Subcutaneous abdominal adipose tissue (tissue), 5 donors: ENCODE results near the gene SH3BP5L.

Source experiments
- H3K27ac ChIP-seq: one replicate; pipeline ENCODE4 v1.7.0; 2013; ENCODE audit warnings: low read depth, mild to moderate bottlenecking, inconsistent platforms, low read length, moderate library complexity
- H3K27me3 ChIP-seq, 5 donors: one replicate each; pipeline ENCODE4 v1.7.0; 2013; ENCODE audit warnings: low read length in 5 of 5, inconsistent platforms in 1 of 5; ENCODE audit not compliant: control insufficient read depth in 5 of 5, insufficient read depth in 4 of 5
- H3K36me3 ChIP-seq, 5 donors: one replicate each; pipeline ENCODE4 v1.7.0; 2013; ENCODE audit warnings: low read length in 5 of 5; ENCODE audit not compliant: control insufficient read depth in 5 of 5, insufficient read depth in 5 of 5
- H3K4me1 ChIP-seq, 5 donors: one replicate each; pipeline ENCODE4 v1.7.0; 2013; ENCODE audit warnings: low read length in 5 of 5, mild to moderate bottlenecking in 3 of 5, moderate library complexity in 1 of 5; ENCODE audit not compliant: control insufficient read depth in 5 of 5, insufficient read depth in 5 of 5
- H3K4me3 ChIP-seq, 5 donors: one replicate each; pipeline ENCODE4 v1.7.0; 2013; ENCODE audit warnings: low read length in 5 of 5, low read depth in 1 of 5
- H3K9ac ChIP-seq, 5 donors: one replicate each; pipeline ENCODE4 v1.7.0; 2013; ENCODE audit warnings: low read length in 5 of 5, mild to moderate bottlenecking in 4 of 5, moderate library complexity in 3 of 5
- H3K9me3 ChIP-seq, 5 donors: one replicate each; pipeline ENCODE4 v1.7.0; 2013; ENCODE audit warnings: low read length in 5 of 5; ENCODE audit not compliant: control insufficient read depth in 5 of 5
- donor health status: healthy.
- donor health status: healthy.
- donor health status: healthy.
- donor health status: healthy.
- donor health status: healthy.

SH3BP5L gene

DNA sequence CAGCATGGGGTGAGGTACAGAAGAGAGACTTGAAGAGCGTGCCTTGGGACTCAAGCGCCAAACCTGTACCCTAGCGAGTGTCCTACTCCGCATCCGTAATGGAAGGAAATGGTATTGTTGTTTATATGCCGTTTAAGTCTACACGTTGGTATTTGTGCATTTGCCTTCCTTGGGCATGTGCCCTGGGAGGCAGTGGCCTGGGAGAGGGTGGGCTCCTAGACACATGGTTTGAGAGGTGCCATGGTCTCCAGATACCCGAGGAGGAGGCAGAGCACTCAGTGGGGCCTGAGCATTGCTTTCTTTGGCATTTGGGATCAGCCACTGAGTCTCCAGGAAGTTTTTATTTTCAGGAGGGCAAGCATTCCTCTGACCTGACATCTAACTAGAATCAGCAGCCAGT, 18.8 kb upstream of the SH3BP5L start:
- no peaks in the 10 kb centered on the region for H3K27me3 ChIP-seq
- H3K9ac ChIP-seq: peak overlapping the region in 1 of 5 donors; percentile 5
- no peaks in the 10 kb centered on the region for H3K9me3 ChIP-seq
- no peak overlapping the region for H3K27ac ChIP-seq
- H3K36me3 ChIP-seq: peaks cover 0 to 58% (median 52%) of the 10 kb centered on the region in 5 donors
- H3K4me1 ChIP-seq: peaks cover 0 to 21% (median 14%) of the 10 kb centered on the region in 5 donors
- no peak overlapping the region for H3K4me3 ChIP-seq

DNA sequence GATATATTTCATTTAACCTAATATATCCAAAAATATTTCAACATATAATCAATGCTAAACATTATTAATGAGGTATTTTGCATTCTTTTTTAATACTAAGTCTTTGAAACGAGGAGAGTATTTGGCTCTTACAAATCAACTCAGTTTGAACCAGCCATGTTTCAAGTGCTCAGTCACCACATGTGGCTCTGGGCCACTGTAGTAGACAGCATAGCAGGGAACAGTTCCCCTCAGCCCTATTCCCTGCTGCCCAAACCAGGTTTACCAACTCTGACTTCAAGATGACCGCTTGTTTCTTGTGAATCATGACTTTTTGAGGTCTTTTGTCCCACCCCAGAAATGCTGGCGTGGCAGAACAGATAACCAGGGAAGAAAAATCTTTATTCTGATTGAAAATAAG, 18.0 kb upstream of the SH3BP5L start:
- no peaks in the 10 kb centered on the region for H3K27me3 ChIP-seq
- no peak overlapping the region for H3K4me3 ChIP-seq
- no peak overlapping the region for H3K27ac ChIP-seq
- H3K36me3 ChIP-seq: peaks cover 0 to 50% (median 45%) of the 10 kb centered on the region in 5 donors
- H3K9ac ChIP-seq: no peak overlapping the region
- peaks cover 0 to 30% (median 21%) of the 10 kb centered on the region in 5 donors for H3K4me1 ChIP-seq
- H3K9me3 ChIP-seq: no peaks in the 10 kb centered on the region

DNA sequence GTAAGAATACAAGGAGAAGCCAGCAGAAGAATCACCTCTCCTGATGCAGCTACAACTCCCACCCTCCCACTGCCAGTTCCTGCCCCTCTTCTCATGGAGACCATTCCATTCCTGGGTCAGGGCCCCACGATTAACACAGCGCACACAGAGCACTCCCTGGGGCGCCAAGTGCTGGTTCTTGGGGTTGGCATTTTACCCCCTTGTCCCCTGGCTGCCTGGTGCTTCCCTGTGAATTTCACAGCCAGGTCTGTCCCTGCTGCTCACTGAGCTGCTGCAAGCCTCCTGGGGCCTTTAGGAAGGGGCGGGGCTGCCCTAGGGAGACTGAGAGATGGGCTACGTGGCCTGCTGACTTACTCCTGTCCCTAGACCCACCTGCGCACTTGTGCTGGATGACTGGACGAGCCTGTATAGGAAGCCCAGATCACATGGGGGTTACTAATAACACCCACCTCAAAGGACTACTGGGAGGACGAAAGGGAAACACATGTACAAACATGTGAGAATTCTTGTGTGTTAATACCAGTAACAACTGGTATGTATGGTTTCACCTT, 17.1 kb upstream of the SH3BP5L start:
- H3K27me3 ChIP-seq: no peaks in the 10 kb centered on the region
- H3K9ac ChIP-seq: no peak overlapping the region
- no peak overlapping the region for H3K4me3 ChIP-seq
- no peaks in the 10 kb centered on the region for H3K9me3 ChIP-seq
- H3K27ac ChIP-seq: no peak overlapping the region
- peaks cover 0 to 30% (median 21%) of the 10 kb centered on the region in 5 donors for H3K4me1 ChIP-seq
- H3K36me3 ChIP-seq: peaks cover 0 to 41% (median 37%) of the 10 kb centered on the region in 5 donors

DNA sequence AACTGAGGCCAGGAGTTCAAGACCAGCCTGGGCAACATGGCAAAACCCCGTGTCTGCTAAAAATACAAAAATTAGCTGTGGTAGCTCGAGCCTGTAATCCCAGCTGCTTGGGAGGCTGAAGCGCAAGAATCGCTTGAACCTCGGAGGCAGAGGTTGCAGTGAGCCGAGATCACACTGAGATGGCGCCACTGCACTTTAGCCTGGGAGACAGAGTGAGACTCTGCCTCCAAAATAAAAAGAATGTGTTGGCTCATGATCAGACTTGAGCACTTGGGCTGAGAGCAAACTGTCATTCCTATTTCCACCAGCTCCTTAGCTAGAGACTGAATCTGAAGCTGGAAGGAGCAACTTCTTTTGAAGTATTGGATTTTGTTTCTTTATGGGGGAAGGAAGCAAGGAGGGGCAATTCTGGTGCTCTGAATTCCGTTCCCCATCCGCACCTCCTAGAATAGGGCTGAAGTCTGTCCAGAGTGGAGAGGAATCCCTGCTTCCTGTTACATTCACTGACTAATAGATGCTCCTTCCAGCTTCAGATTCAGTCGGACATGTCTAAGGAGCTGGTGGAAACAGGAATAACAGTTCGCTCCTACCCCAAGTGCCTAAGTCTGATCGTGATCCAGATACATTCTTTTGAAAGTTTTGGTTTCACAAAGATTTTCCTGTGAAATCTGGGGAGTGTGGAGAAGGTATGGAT, 16.1 kb upstream of the SH3BP5L start:
- H3K36me3 ChIP-seq: peaks cover 0 to 33% (median 26%) of the 10 kb centered on the region in 5 donors
- peaks cover 2 to 40% (median 29%) of the 10 kb centered on the region in 5 donors for H3K4me1 ChIP-seq
- H3K4me3 ChIP-seq: peak overlapping the region in 1 of 5 donors; percentile 24
- H3K9ac ChIP-seq: peak overlapping the region in 2 of 5 donors; percentile 6 to 38
- no peaks in the 10 kb centered on the region for H3K27me3 ChIP-seq
- H3K9me3 ChIP-seq: no peaks in the 10 kb centered on the region
- peak overlapping the region; percentile 33 for H3K27ac ChIP-seq

DNA sequence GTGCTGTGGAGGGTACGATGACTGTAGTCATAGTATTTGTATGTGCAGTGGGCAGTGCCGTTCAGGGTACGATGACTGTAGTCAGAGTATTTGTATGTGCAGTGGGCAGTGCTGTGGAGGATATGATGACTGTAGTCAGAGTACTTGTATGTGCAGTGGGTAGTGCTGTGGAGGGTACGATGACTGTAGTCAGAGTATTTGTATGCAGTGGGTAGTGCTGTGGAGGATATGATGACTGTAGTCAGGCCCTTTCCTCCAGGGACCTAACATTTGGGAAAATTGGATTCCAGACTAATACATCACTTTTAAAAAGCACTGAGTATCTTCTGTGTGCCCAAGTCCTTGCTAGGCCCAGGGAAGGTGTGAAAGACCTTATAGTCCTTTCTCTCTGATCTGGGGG, 15.2 kb upstream of the SH3BP5L start:
- Histone ChIP-seq H3K27me3 (no peaks in the 10 kb centered on the region), H3K4me1 (peaks cover 2 to 40% (median 29%) of the 10 kb centered on the region in 5 donors), H3K9ac (no peak overlapping the region), H3K4me3 (no peak overlapping the region), H3K27ac (no peak overlapping the region), H3K36me3 (peaks cover 0 to 24% (median 17%) of the 10 kb centered on the region in 5 donors), H3K9me3 (no peaks in the 10 kb centered on the region)

DNA sequence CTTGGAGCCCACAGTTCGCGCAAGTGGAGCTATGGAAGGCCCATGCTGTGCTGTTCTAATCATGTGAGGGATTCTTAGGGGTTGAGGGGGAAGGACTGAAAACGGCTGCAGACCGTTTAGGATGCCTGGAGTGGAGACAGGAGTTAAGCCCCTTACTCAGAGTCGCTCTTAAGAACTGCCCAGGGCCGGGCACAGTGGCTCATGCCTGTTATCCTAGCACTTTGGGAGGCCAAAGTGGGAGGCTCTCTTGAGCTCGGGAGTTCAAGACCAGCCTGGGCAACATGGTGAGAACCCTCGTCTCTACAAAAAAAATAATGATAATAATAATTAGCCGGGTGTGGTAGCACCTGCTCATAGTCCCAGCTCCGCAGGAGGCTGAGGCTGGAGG, 13.4 kb upstream of the SH3BP5L start:
- H3K4me1 ChIP-seq: peaks cover 2 to 50% (median 30%) of the 10 kb centered on the region in 5 donors
- no peaks in the 10 kb centered on the region for H3K9me3 ChIP-seq
- no peaks in the 10 kb centered on the region for H3K27me3 ChIP-seq
- H3K27ac ChIP-seq: peak overlapping the region; percentile 100
- peak overlapping the region; percentile 78 to 92 (median 83) for H3K4me3 ChIP-seq
- peak overlapping the region; percentile 81 to 97 (median 93) for H3K9ac ChIP-seq
- H3K36me3 ChIP-seq: peaks cover 0 to 9% (median under 1%) of the 10 kb centered on the region in 5 donors

DNA sequence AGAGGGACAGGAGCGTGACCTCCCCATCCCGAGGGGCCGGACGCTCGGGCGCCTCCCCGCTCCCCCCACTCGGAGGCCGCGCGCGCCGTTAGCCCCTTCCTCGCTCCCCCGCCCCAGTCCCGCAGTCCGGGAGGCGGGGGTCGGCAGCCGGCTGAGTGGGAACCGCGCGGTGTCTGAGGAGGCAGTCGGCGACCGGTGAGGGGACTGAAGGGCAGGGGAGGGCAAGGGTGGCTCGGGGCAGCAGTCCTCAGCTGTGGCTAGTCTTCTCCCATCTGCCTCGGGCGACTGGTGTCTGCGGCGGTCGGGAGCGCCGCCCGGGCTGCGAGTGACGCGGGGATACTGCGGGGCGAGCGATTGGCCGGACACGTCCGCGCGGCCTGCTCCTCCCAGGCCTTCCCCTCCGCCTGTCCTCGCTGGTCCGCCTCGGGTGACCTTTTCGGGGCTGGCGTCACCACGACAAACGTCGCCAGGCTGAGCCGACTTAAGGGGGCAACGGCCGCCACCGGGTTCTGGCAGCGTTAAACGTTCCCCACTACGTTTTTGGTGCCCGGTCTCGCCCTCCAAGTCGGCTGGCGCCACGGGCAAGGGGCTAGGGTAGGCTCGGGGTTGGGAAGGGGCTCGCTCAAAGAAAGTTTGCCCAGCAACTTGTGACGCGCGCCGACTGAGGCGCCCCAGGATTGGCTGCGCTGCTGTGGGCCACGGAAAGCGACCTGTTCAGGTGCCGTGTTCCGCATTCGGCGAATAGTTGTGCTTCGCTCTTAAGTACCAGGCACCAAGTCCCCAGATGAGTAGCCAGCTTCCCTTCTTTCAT, 12.8 kb upstream of the SH3BP5L start:
- Histone ChIP-seq H3K9ac (peak overlapping the region; percentile 81 to 97 (median 93)), H3K36me3 (peaks cover 0 to 9% (median 0%) of the 10 kb centered on the region in 5 donors), H3K27me3 (no peaks in the 10 kb centered on the region), H3K4me3 (peak overlapping the region; percentile 78 to 92 (median 83)), H3K27ac (peak overlapping the region; percentile 100), H3K9me3 (no peaks in the 10 kb centered on the region), H3K4me1 (peaks cover 2 to 52% (median 30%) of the 10 kb centered on the region in 5 donors)

DNA sequence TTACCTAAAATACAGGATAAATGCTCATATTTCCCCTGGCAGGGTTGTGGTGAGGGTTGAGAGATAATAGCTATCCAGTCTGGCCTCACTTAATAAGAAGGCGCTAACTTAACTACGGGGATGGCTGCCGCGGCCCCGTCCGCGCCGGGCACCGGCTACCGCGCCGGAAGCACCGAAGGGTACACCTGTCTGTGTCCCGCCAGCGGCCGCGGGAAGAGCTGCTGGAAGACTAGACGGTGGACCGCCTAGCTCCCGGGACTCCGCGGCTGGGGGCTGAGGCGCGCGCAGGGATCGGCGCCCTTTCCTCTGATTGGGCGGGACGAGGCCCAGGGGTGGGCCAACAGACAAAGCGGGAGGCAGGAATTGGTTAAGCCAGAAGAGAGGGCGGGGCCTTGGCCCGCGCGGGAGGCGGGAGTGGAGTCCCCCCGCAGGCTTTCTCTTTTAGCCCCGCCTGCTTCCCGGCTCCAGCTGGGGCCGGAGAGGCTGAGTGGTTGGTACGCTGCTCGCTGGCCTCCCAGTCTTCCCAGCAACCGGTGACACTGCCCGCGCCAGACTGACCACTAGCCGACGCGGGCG, 12.2 kb upstream of the SH3BP5L start, which contains the start of gene ZNF672:
TSS of gene ZNF672 (plus strand) at position 444 of the 576 bp plus-strand sequence. CDS start 9,051 bp downstream, outside the sequence.
- peaks cover 0 to 4% (median 0%) of the 10 kb centered on the region in 5 donors for H3K36me3 ChIP-seq
- H3K9me3 ChIP-seq: no peaks in the 10 kb centered on the region
- H3K27me3 ChIP-seq: no peaks in the 10 kb centered on the region
- peak within 1 kb of the TSS; percentile 81 to 97 (median 93) for H3K9ac ChIP-seq
- H3K27ac ChIP-seq: peak within 1 kb of the TSS; percentile 100
- peaks cover 2 to 52% (median 30%) of the 10 kb centered on the region in 5 donors for H3K4me1 ChIP-seq
- peak within 1 kb of the TSS; percentile 78 to 92 (median 86) for H3K4me3 ChIP-seq

DNA sequence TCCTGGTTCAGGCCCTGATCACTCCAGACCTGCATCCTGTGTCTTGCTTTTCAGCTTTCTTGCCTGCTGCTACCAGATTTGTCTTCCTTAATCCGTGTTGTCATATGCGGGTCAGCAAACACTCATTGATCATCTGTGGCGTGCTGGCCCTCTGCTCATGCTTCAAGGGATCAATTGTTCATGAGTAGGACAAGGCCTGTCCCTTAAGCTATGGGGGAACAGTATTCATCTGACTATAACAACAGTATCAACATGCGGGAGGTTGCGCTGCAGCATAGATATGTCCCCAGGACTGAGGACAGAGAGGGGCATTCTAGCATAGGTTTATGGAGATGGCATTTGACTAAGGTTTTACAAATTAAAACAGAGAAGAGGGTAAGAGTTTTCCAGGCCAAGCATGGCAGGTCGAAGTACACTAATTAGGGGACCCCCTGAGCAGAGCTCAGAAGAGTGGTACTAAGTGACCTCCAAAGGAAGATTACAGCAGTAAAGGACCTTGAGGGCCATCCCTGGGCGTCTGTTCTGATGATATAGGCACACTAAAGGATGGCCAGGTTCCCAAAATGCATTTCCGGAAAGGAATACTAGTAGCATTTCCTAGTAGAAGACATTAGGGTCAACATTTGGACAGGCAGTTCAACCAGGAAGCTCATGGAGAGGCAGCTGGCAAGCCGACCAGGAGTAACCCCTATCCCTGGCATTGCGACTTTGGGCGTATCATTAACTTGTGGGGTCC, 11.5 kb upstream of the SH3BP5L start:
- Histone ChIP-seq H3K9me3 (no peaks in the 10 kb centered on the region), H3K27me3 (no peaks in the 10 kb centered on the region), H3K9ac (peak overlapping the region in 4 of 5 donors; percentile 53 to 86 (median 84)), H3K36me3 (no peaks in the 10 kb centered on the region), H3K4me3 (peak overlapping the region; percentile 71 to 88 (median 83)), H3K27ac (peak overlapping the region; percentile 41), H3K4me1 (peaks cover 2 to 49% (median 27%) of the 10 kb centered on the region in 5 donors)
